ENCODE results near the gene CYP4F3.
"Not testable (repeated sequence)": the region's sequence is repeated elsewhere in the genome, so short reads cannot be mapped to it uniquely, and the experiment has no call there.

CYP4F3 gene

DNA sequence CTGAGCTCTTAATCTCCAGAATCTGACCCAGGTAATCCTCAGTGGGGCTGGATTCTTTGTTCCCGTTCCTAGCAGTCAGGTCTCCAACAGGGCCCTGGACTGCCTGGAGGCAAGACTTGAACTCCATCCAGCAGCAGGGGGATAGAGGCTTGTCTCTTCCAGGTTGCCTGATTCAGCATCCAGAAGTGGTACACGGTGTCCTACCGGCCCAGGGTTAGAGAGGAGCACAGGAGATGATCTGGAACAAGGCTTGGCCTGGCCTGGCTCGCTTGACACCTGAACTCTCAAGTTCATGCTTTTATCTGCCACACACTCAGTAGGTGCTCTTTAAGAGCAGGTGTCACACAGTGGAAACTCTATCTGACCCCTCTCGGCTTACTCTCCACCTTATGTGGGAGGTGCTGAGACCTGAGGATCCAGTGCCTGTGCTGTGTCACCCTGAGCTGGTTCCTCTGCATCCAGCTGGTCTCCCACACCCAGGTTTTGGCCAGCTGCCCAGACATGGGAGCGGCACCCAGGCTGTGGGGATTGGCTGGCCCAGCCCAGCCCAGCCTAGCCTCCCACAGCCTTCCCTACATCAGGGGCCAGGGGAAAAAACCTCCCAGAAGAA, at the start of gene CYP4F3:
CYP4F3 (plus strand) TSS at position 604 of the 610 bp plus-strand sequence. CDS start 519 bp downstream, outside the sequence.
- no peak for TF ChIP-seq HDGF (IDR thresholded peaks at IDR 0.05; ENCODE audit: borderline replicate concordance)
- TF ChIP-seq FOXM1 (IDR thresholded peaks at IDR 0.05; ENCODE audit: borderline replicate concordance) = no peak
- no peak for TF ChIP-seq TARDBP (IDR thresholded peaks at IDR 0.05)
- TF ChIP-seq SUZ12 (IDR thresholded peaks at IDR 0.05) = no peak
- TF ChIP-seq L3MBTL2 (conservative IDR thresholded peaks at IDR 0.05) = no peak
- TF ChIP-seq FOXK2 (IDR thresholded peaks at IDR 0.05) = no peak
- TF ChIP-seq LEF1 (IDR thresholded peaks at IDR 0.05; ENCODE audit: borderline replicate concordance) = no peak
- TF ChIP-seq, protein P1, sequence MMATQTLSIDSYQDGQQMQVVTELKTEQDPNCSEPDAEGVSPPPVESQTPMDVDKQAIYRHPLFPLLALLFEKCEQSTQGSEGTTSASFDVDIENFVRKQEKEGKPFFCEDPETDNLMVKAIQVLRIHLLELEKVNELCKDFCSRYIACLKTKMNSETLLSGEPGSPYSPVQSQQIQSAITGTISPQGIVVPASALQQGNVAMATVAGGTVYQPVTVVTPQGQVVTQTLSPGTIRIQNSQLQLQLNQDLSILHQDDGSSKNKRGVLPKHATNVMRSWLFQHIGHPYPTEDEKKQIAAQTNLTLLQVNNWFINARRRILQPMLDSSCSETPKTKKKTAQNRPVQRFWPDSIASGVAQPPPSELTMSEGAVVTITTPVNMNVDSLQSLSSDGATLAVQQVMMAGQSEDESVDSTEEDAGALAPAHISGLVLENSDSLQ (IDR thresholded peaks at IDR 0.05) = no peak
- TF ChIP-seq CTBP1 (IDR thresholded peaks at IDR 0.05; ENCODE audit: borderline replicate concordance) = no peak
- no peak for TF ChIP-seq FOXA1 (IDR thresholded peaks at IDR 0.05)
- no peak for TF ChIP-seq SP1 (IDR thresholded peaks at IDR 0.05)
- TF ChIP-seq BHLHE40 (IDR thresholded peaks at IDR 0.05; ENCODE audit: borderline replicate concordance) = no peak
- no peak for TF ChIP-seq ARNT (IDR thresholded peaks at IDR 0.05)
- TF ChIP-seq ELF4 (IDR thresholded peaks at IDR 0.05) = no peak
- no peak for TF ChIP-seq ZNF384 (IDR thresholded peaks at IDR 0.05)
- TF ChIP-seq NFRKB (IDR thresholded peaks at IDR 0.05) = no peak
- POLR2A ChIA-PET = no interaction called here
- DNase-seq (ENCODE audit: extremely low spot score) = no peak
- CTCF ChIA-PET = no interaction called here

DNA sequence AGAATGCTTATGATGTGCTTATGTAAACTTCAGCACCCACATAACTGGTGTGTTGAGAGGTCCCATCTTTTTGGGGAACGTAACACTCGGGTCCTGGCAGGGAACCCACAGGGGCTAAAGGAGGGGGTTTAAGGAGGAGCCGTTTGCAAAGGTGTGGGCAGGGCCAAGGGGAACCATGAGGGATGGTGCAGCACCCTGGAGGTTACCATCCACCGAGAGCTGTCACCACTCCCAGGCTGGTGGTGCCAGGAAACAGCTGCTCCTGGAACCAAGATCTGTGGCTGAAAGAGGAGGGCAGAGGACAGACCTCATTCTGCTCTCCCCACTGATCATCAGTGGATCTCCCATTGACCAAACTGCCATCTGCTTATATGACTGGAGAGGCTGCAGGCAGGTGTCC, 48.9 kb upstream of the CYP4F3 start:
- CTCF ChIA-PET = no interaction called here
- no peak for DNase-seq (ENCODE audit: extremely low spot score)
- TF ChIP-seq CTBP1 (IDR thresholded peaks at IDR 0.05; ENCODE audit: borderline replicate concordance) = no peak
- no peak for TF ChIP-seq TARDBP (IDR thresholded peaks at IDR 0.05)
- TF ChIP-seq FOXA1 (IDR thresholded peaks at IDR 0.05) = no peak
- TF ChIP-seq NFRKB (IDR thresholded peaks at IDR 0.05) = no peak
- TF ChIP-seq SP1 (IDR thresholded peaks at IDR 0.05) = no peak
- no peak for TF ChIP-seq HDGF (IDR thresholded peaks at IDR 0.05; ENCODE audit: borderline replicate concordance)
- TF ChIP-seq FOXM1 (IDR thresholded peaks at IDR 0.05; ENCODE audit: borderline replicate concordance) = no peak
- no peak for TF ChIP-seq ELF4 (IDR thresholded peaks at IDR 0.05)
- TF ChIP-seq ZNF384 (IDR thresholded peaks at IDR 0.05) = no peak
- no peak for TF ChIP-seq FOXK2 (IDR thresholded peaks at IDR 0.05)
- no peak for TF ChIP-seq ARNT (IDR thresholded peaks at IDR 0.05)
- TF ChIP-seq, protein P1 (IDR thresholded peaks at IDR 0.05) = no peak
- TF ChIP-seq BHLHE40 (IDR thresholded peaks at IDR 0.05; ENCODE audit: borderline replicate concordance) = no peak
- no peak for TF ChIP-seq LEF1 (IDR thresholded peaks at IDR 0.05; ENCODE audit: borderline replicate concordance)
- no peak for TF ChIP-seq L3MBTL2 (conservative IDR thresholded peaks at IDR 0.05)
- TF ChIP-seq SUZ12 (IDR thresholded peaks at IDR 0.05) = no peak
- POLR2A ChIA-PET = no interaction called here

DNA sequence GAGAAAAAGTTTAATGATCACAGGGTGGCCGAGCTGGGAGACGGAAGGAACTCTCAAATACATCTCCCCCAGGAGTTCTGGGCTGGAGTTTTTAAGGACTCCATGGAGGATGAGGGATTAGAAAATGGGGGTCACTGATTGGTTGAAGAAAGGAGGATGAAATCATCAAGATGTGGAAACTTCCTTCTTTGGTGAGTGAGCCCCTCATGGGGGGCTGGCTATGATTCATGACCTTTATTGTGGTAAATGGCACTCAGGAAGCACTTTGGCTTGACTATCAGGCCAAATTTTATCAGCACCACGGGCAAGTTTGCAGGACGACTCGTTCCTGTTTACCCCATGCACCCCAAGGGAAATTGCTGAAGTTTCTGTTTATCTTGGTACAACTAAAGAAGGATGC, 48.2 kb upstream of the CYP4F3 start:
- POLR2A ChIA-PET = not testable (repeated sequence)

DNA sequence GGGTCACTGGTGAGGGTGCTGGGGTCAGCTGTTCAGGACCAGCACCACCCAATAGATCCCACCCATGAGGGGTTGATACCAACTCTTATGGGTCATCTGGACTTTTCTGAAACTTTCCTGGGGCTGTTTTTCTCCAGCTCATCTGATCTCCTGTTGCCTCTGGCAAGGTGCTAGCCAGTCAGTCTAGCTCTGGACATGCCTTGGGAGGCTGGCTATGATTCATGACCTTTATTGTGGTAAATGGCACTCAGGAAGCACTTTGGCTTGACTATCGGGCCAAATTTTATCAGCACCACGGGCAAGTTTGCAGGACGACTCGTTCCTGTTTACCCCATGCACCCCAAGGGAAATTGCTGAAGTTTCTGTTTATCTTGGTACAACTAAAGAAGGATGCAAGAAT, 46.9 kb upstream of the CYP4F3 start:
- DNase-seq (ENCODE audit: extremely low spot score); POLR2A ChIA-PET; CTCF ChIA-PET: not testable (repeated sequence)

More for the DNA sequence above, 48.2 kb upstream of the CYP4F3 start:
- CTCF ChIA-PET; DNase-seq (ENCODE audit: extremely low spot score): not testable (repeated sequence)

- POLR2A ChIA-PET = no interaction called here
- CTCF ChIA-PET = no interaction called here
These were observed 45.6 kb upstream of the CYP4F3 start for GRCh38 chr19:15595069-15595468.

DNA sequence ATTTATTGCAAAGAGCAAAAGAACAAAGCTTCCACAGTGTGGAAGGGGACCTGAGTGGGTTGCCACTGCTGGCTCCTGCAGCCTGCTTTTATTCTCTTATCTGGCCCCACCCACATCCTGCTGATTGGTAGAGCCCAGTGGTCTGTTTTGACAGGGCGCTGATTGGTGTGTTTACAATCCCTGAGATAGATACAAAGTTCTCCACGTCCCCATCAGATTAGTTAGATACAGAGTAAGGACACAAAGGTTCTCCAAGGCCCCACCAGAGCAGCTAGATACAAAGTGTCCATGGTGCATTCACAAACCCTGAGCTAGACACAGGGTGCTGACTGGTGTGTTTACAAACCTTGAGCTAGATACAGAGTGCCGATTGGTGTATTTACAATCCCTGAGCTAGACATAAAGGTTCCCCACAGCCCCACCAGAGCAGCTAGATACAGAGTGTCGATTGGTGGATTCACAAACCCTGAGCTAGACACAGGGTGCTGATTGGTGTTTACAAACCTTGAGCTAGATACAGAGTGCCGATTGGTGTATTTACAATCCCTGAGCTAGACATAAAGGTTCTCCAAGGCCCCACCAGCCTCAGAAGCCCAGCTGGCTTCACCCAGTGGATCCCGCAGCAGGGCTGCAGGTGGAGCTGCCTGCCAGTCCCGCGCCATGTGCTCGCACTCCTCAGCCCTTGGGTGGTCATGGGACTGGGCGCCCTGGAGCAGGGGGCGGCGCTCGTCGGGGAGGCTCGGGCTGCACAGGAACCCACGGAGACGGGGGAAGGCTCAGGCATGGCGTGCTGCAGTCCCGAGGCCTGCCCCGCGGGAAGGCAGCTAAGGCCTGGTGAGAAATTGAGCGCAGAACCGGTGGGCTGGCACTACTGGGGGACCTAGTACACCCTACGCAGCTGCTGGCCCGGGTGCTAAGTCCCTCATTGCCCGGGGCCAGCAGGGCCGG, 32.4 kb upstream of the CYP4F3 start:
- CTCF ChIA-PET; POLR2A ChIA-PET; DNase-seq (ENCODE audit: extremely low spot score): not testable (repeated sequence)

More at GRCh38 chr19:15595069-15595468, 45.6 kb upstream of the CYP4F3 start:
- DNase-seq (ENCODE audit: extremely low spot score) = no peak
- TF ChIP-seq, protein P1 (IDR thresholded peaks at IDR 0.05) = no peak

GRCh38 chr19:15609261-15609660, 31.4 kb upstream of the CYP4F3 start:
- no peak for DNase-seq (ENCODE audit: extremely low spot score)
- POLR2A ChIA-PET = no interaction called here
- TF ChIP-seq, protein P1 (IDR thresholded peaks at IDR 0.05) = no peak
- no peak for TF ChIP-seq FOXK2 (IDR thresholded peaks at IDR 0.05)
- no peak for TF ChIP-seq ARNT (IDR thresholded peaks at IDR 0.05)
- TF ChIP-seq BHLHE40 (IDR thresholded peaks at IDR 0.05; ENCODE audit: borderline replicate concordance) = no peak
- no peak for TF ChIP-seq SP1 (IDR thresholded peaks at IDR 0.05)
- no peak for TF ChIP-seq NFRKB (IDR thresholded peaks at IDR 0.05)
- no peak for TF ChIP-seq FOXM1 (IDR thresholded peaks at IDR 0.05; ENCODE audit: borderline replicate concordance)
- no peak for TF ChIP-seq SUZ12 (IDR thresholded peaks at IDR 0.05)
- TF ChIP-seq CTBP1 (IDR thresholded peaks at IDR 0.05; ENCODE audit: borderline replicate concordance) = no peak
- TF ChIP-seq LEF1 (IDR thresholded peaks at IDR 0.05; ENCODE audit: borderline replicate concordance) = no peak
- no peak for TF ChIP-seq TARDBP (IDR thresholded peaks at IDR 0.05)
- no peak for TF ChIP-seq HDGF (IDR thresholded peaks at IDR 0.05; ENCODE audit: borderline replicate concordance)
- no peak for TF ChIP-seq ELF4 (IDR thresholded peaks at IDR 0.05)
- TF ChIP-seq FOXA1 (IDR thresholded peaks at IDR 0.05) = no peak
- TF ChIP-seq L3MBTL2 (conservative IDR thresholded peaks at IDR 0.05) = no peak
- no peak for TF ChIP-seq ZNF384 (IDR thresholded peaks at IDR 0.05)
- CTCF ChIA-PET = no interaction called here

Measured in HEK293T (cell line).